Dermis blood vessel endothelial cell (primary cell): Measurements from ENCODE around the gene TRAPPC11. TPM values are rescaled to one million over a fixed set of nuclear protein-coding genes. Genes with fewer than 3 reads are reported as not detected.
A peak's percentile ranks its signal among the peaks of the same experiment; 100 is the strongest.
"Not testable (repeated sequence)": the region's sequence is repeated elsewhere in the genome, so short reads cannot be mapped to it uniquely, and the experiment has no call there.

ENCODE experiments used
- DNase-seq: peaks from one replicate; pipeline ENCODE4 v3.0.0; 2010
- total RNA-seq: library from RNA; depleted of rRNA; stranded (reverse); fragments of >200 nt; gene quantifications from 2 replicates; pipeline ENCODE4 v1.2.3, GENCODE V29; 2014

TRAPPC11 gene
- 45.6 and 47.0 TPM in 2 replicates for total RNA-seq

GRCh38 chr4:183659029-183659871, at the start of gene TRAPPC11, which contains the start of gene RWDD4:
TRAPPC11 (plus strand) TSS chr4:183659293; CDS start chr4:183663868, 4,575 bp downstream.
RWDD4 (minus strand) TSS chr4:183659185; CDS start chr4:183658952, 233 bp downstream.
- peak; percentile 99 for DNase-seq

- DNase-seq, result no peak
Observed at GRCh38 chr4:183610033-183610432, 49.1 kb upstream of the TRAPPC11 start.

- no peak for DNase-seq
Observed at GRCh38 chr4:183610613-183611012, 48.5 kb upstream of the TRAPPC11 start.

- no peak for DNase-seq
Observed at GRCh38 chr4:183611210-183611830, 47.8 kb upstream of the TRAPPC11 start.

- no peak for DNase-seq
Observed at GRCh38 chr4:183612329-183613250, 46.5 kb upstream of the TRAPPC11 start.

- DNase-seq, result no peak
Observed at GRCh38 chr4:183617075-183617474, 42.0 kb upstream of the TRAPPC11 start.

GRCh38 chr4:183618681-183619080, 40.4 kb upstream of the TRAPPC11 start:
- no peak for DNase-seq

GRCh38 chr4:183620421-183620820, 38.7 kb upstream of the TRAPPC11 start:
- DNase-seq, result no peak

- no peak for DNase-seq
Observed at GRCh38 chr4:183621875-183622274, 37.2 kb upstream of the TRAPPC11 start.

GRCh38 chr4:183624548-183624947, 34.5 kb upstream of the TRAPPC11 start:
- DNase-seq, result no peak

GRCh38 chr4:183626168-183626567, 32.9 kb upstream of the TRAPPC11 start:
- no peak for DNase-seq

GRCh38 chr4:183627286-183627685, 31.8 kb upstream of the TRAPPC11 start:
- not testable (repeated sequence) for DNase-seq

- DNase-seq, result no peak
Observed at GRCh38 chr4:183627979-183628588, 31.0 kb upstream of the TRAPPC11 start.

- no peak for DNase-seq
Observed at GRCh38 chr4:183631577-183632198, 27.4 kb upstream of the TRAPPC11 start.

GRCh38 chr4:183632689-183633088, 26.4 kb upstream of the TRAPPC11 start:
- no peak for DNase-seq

- no peak for DNase-seq
Observed at GRCh38 chr4:183633476-183634400, 25.4 kb upstream of the TRAPPC11 start.

- DNase-seq, result no peak
Observed at GRCh38 chr4:183635321-183635720, 23.8 kb upstream of the TRAPPC11 start.

GRCh38 chr4:183635741-183636140, 23.4 kb upstream of the TRAPPC11 start:
- DNase-seq, result no peak

- peak; percentile 30 for DNase-seq
Observed at GRCh38 chr4:183636503-183636902, 22.6 kb upstream of the TRAPPC11 start.

- peak; percentile 35 for DNase-seq
Observed at GRCh38 chr4:183636923-183637322, 22.2 kb upstream of the TRAPPC11 start.

- DNase-seq, result peak; percentile 14
Observed at GRCh38 chr4:183637461-183637860, 21.6 kb upstream of the TRAPPC11 start.
